Kidney capillary endothelial cell (primary cell): ENCODE data around the gene MTX2.

Experiments
- DNase-seq: peaks from one replicate; pipeline ENCODE4 v3.0.0-alpha.2; 2018; ENCODE audit warnings: low spot score

Gene MTX2

DNA sequence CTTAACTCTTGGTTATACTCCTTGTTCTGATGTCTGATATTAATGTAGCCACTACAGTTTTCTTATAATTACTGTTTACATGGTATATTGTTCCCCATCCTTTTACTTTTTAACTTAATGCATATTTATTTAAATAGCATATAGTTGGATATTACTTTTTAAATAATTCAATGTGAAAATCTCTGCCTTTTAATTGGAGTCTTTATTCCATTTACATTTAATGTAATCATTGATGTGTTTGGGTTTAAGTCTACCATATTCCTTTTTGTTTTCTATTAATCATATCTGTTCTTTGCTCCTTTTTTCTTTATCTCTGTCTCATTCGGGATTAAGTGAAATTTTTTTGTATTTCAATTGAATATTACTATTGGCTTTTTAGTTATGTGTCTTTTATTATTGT is 109.1 kb downstream of the MTX2 start:
- DNase-seq, result no peak

DNA sequence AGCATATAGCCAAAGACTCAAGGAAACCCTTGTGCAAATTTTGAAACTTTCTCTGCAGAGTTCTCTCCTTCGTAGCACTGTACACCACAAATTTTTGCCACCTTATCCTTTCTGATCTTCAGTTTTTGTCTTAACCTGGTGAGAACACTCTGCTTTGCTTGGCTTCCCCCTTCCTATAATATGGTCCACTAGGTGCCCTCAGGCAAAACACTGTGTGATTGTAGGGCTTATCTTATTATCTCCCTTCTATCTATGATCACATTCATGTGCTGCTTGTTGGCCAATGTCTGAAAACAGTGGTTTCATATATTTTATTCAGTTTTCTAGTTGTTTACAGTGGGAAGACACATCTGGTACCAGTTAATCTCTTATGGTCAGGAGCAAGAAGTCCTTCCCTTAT is 111.1 kb downstream of the MTX2 start:
- DNase-seq, result no peak

DNA sequence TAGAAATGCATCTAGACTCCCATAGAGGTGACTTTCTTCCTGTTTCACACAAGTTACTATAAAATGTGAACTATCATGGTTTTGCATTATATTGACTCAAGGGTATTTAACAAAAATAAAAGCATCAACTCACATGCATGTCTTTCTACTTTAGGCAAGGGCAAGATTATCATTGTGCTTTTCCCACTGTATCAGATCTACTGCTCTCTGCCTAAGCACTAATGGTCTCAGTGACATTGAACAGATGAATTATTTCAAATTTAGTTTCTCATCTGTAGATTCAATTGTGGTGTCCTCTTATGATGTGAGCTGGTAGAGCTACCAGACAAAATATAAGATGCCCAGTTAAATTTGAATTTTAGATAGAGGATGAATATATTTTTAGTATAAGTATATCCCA is 113.9 kb downstream of the MTX2 start:
- no peak for DNase-seq

DNA sequence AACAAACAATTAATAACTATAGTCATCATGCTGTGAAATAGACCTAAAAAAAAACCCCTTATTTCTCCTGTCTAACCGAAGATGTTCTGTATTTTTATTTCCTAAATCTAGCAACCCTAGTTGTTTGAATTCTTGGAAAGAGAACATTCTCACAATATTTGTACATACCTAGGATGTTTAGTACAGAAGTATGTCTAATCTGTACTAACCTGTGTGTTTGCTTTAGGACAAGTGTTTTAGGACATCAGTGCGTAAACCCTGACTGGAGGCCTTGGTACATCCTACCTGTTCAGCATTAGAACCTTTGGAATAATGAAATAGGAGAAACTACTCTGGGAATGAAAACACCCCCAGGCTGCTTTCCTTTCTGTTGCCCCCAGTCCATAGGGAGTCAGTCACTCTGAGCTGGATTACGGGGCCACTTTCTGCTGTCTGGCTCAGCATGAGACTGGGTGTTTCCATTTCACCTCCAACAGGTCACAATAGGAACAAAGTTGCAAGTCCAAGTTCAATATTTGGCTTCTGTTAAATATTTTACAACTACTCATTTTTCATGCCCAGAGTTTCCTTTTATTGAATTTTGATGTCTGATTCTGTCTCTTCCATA is 114.7 kb downstream of the MTX2 start:
- DNase-seq, result no peak

DNA sequence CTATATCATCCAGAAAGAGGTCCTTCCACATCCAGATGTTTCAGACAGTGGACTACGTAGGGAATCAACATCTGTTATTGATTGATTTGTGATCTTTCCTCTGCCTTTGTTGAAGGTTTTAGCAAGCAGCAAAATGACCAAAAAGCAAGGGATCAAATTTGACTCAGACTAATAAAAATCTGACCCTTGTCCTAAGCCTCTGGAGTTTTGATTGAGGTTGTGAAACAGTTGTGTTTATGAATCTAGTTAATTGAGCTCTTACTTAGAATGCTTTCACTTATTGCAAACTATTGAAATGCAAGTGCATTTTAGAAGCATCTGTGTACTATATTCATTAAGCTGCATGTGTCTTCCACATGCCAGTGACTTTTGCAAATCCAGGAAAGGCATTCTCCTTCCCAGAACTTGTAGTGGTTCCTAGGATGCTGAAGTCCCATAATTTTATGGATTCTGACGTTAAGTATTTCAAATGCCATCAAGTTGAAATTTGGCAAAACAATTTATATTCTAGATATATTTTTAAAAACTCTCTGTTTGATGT is 116.0 kb downstream of the MTX2 start:
- no peak for DNase-seq

DNA sequence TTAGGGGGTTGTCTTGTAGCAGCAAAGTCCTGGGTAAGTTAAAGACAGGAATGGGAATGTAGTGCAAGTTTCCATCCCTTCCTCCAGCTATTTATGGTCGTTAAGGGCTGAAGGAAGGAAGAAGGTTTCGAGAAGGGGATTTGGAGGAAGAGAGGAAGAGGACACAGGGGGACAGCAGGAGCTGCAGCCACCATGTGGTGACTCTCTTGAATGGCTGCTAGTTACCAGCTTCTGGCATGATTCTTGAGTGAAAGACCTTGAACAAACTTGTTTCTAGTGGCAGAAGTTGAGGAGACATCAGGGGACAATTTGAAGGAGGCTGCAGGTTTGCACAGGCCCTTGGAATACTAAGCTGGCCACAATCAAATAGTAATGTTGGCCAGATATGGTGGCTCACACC is 116.6 kb downstream of the MTX2 start:
- no peak for DNase-seq
